HG03066 (cell line): Measurements from ENCODE around the gene RPS6KA4.

Experiments
- ATAC-seq: cut with Tn5 transposase; IDR thresholded peaks from one replicate; pipeline ENCODE4 v1.9.1; 2021; ENCODE audit warnings: low read depth; ENCODE audit not compliant: unreplicated experiment

Gene RPS6KA4

DNA sequence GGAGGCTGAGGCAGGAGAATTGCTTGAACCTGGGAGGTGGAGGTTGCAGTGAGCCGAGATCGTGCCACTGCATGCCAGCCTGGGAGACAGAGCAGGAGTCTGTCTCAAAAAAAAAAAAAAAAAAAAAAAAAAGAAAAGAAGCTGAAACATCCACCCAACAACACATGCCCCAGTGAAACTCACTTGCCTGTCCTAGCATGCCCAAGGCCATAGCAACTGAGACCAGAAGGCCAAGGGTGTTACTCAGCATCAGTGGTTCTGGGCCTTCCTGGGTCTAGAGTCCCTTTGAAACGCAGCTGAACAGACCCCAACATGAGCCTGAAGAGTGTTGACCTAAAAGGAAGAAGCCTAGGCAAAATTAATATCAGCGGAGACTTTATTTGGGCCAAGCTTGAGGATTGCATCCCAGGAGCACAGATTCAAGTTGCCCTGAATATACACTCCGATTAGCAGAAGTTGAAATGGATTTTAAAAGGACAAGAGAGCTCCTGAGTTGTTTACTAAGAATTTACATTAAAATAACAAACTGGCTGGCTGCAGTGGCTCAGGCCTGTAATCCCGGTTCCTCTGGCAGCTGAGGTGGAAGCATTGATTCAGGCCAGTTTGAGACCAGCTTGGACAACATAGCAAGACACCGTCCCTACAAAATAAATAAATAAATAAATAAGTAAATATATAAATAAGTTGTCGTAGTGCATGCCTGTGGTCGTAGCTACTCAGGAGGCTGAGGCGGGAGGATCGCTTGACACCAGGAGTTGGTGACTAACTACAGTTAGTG is 34.1 kb upstream of the RPS6KA4 start:
- ATAC-seq, result no peak

- ATAC-seq, result no peak
These were observed 31.6 kb upstream of the RPS6KA4 start for GRCh38 chr11:64327375-64327774.

DNA sequence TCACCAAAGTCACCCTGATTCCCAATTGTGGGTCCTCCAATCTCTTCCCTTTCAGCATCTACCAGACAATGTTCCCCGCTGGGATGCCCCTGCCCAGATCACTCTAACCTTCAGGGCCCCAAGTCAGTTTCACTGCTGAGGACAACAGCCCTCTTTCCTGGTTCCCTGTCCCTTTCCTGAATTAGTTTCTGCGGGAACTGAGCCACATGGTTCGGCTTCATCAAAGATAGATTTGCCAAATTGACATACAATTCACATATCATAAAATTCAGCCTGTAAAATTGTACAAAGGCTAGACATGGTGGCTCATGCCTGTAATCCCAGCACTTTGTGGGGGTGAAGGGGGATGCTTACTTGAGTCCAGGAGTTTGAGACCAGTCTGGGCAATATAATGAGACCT is 31.0 kb upstream of the RPS6KA4 start:
- no peak for ATAC-seq

- ATAC-seq, result no peak
These were observed 28.1 kb upstream of the RPS6KA4 start for GRCh38 chr11:64330888-64331287.

GRCh38 chr11:64331569-64332371 is 27.2 kb upstream of the RPS6KA4 start:
- no peak for ATAC-seq

DNA sequence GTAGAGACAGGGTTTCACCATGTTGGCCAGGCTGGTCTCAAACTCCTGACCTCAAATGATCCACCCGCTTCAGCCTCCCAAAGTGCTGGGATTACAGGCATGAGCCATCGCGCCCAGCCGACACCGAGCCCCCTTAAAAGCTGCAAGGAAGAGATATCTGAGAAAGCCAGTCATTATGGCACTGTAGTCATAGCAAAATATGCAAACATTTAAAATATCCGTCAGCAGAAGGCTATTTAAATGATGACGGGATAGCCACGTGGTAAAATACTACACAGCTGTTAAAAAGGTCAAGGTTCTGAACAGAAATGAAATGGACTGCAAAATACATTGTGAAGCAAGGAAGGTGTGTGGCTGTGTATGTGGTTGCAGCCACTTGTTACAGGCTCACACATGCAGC is 25.4 kb upstream of the RPS6KA4 start:
- ATAC-seq, result no peak

DNA sequence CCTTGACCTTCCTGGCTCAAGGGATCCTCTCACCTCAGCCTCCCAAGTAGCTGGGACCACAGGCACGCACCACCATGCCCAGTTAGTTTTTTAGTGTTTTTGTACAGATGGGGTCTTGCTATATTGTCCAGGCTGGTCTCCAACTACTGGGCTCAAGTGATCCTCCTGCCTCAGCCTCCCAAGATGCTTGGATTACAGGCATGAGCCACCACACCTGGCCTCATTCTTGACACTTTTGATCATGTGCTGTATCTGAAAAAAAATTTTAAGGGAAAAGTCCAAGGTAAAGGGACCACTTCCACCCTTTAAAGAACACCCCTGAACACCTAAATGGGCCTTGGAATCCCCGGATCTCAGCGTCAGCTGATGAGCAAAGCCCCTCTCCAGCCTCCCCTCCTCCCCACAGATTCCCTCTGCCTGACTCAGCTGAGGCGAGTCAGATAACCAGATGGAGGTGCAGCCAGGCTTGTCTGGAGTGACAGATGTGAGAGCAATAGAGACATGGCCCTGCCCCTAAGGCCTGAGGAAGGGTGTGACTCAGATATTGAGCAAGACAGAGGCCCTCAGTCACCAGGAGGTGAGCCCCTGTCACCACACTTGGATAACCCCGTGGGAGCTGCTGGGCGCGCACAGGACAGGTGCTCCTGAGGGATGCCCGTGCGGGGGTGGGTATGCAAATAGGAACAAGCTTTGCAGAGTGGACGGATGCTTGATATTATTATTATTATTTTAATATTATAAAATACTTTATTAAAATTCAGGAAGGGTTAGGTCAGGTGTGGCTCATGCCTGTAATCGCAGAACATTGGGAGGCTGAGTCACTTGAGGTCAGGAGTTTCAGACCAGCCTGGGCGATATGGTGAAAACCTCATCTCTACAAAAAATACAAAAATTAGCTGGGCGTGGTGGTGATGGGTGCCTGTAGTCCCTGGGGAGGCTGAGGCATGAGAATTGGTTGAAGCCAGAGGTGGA is 23.9 kb upstream of the RPS6KA4 start:
- ATAC-seq, result peak; percentile 73

GRCh38 chr11:64337538-64338249 is 21.3 kb upstream of the RPS6KA4 start:
- ATAC-seq, result no peak

GRCh38 chr11:64338716-64339115 is 20.2 kb upstream of the RPS6KA4 start:
- no peak for ATAC-seq

- no peak for ATAC-seq
These were observed 19.7 kb upstream of the RPS6KA4 start for GRCh38 chr11:64339286-64339685.

GRCh38 chr11:64339754-64340408 is 19.1 kb upstream of the RPS6KA4 start, which contains the start of gene CCDC88B:
Gene CCDC88B, plus strand, starts transcription at chr11:64340204. Its CDS starts 63 bp downstream, at chr11:64340267.
- peak; percentile 55 for ATAC-seq

DNA sequence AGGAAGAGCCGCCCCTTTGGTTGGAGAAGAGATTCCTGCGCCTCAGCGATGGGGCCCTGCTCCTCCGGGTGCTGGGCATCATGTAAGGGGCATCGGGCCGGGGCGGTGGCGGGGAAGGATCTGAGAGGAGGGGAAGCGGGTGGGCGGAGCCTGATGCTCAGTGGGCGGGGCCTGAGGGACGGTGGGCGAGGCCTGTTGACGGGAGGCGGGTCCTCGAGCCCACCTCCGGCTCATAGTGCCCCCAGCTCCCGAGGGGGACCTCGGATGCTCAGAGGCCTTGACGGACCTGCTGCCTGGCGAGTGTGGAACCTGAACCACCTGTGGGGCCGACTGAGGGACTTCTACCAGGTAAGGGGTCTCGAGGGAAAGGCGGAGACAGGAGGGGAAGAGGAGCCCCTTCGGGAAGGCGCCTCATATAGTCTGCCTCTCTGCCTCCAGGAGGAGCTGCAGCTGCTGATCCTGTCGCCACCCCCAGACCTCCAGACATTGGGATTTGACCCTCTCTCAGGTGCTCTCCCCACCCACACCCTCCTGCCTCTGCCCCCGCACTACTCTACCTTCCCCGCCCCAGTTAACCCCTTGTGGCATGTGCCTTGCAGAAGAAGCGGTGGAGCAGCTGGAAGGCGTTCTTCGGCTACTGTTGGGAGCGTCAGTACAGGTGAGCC is 18.2 kb upstream of the RPS6KA4 start:
- ATAC-seq, result no peak

DNA sequence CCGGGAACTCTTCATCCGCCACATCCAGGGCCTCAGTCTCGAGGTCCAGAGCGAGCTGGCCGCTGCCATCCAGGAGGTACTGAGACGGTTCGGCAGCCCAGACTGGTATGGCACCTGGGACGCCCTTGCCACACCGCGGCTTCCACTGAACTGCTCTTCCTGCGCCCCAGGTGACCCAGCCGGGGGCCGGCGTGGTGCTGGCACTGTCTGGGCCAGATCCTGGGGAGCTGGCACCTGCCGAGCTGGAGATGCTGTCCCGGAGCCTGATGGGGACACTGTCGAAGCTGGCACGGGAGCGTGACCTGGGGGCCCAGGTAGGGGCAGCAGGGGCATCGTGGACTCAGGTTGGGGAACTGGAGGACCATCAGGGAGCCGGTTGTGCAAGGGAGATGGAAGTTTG is 17.5 kb upstream of the RPS6KA4 start:
- no peak for ATAC-seq

DNA sequence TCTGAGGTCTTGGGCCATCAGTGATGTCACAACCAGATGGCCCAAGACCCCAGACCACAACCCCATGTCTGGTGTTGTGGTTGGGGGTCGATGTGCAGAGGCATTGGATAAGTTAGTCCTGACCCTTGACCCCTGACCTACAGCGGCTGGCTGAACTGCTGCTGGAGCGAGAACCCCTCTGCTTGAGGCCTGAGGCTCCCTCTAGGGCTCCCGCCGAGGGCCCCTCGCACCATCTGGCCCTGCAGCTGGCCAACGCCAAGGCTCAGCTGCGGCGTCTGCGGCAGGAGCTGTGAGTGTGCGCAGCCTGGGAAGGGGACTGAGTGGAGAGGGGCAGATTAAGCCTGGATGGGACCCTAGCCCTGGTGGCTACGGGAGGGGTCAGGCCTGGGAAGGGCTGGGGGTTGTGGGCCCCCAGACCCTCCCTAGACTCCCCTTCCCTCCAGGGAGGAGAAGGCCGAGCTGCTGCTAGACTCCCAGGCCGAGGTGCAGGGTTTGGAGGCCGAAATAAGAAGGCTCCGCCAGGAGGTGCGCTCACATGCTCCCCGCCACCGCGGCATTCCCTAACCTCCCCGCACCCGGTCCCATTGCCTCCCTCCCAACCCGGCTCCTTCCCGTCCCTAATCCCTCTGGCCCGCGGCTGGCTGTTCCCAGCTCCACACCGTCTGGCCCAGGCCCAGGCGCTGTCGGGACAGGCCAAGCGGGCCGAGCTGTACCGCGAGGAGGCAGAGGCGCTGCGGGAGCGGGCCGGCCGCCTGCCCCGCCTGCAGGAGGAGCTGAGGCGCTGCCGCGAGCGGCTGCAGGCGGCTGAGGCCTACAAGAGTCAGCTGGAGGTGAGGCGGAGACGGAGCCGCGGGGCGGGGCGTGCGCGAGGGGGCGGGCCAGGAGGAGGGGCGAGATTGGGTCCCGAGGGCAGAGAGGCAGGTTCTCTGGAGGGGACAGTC is 16.8 kb upstream of the RPS6KA4 start:
- no peak for ATAC-seq

- ATAC-seq, result no peak
These were observed 15.9 kb upstream of the RPS6KA4 start for GRCh38 chr11:64342869-64343745.

GRCh38 chr11:64343767-64344559 is 15.0 kb upstream of the RPS6KA4 start:
- no peak for ATAC-seq
